Dedifferentiated amniotic fluid mesenchymal stem cell (primary cell): Measurements from ENCODE around the gene TRIM32.
A peak's percentile ranks its signal among the peaks of the same experiment; 100 is the strongest.

Experiments used
- DNase-seq: peaks from one replicate; pipeline ENCODE4 v3.0.0-alpha.2; 2016; ENCODE audit errors: extremely low spot score

The TRIM32 gene, protein sequence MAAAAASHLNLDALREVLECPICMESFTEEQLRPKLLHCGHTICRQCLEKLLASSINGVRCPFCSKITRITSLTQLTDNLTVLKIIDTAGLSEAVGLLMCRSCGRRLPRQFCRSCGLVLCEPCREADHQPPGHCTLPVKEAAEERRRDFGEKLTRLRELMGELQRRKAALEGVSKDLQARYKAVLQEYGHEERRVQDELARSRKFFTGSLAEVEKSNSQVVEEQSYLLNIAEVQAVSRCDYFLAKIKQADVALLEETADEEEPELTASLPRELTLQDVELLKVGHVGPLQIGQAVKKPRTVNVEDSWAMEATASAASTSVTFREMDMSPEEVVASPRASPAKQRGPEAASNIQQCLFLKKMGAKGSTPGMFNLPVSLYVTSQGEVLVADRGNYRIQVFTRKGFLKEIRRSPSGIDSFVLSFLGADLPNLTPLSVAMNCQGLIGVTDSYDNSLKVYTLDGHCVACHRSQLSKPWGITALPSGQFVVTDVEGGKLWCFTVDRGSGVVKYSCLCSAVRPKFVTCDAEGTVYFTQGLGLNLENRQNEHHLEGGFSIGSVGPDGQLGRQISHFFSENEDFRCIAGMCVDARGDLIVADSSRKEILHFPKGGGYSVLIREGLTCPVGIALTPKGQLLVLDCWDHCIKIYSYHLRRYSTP

DNA sequence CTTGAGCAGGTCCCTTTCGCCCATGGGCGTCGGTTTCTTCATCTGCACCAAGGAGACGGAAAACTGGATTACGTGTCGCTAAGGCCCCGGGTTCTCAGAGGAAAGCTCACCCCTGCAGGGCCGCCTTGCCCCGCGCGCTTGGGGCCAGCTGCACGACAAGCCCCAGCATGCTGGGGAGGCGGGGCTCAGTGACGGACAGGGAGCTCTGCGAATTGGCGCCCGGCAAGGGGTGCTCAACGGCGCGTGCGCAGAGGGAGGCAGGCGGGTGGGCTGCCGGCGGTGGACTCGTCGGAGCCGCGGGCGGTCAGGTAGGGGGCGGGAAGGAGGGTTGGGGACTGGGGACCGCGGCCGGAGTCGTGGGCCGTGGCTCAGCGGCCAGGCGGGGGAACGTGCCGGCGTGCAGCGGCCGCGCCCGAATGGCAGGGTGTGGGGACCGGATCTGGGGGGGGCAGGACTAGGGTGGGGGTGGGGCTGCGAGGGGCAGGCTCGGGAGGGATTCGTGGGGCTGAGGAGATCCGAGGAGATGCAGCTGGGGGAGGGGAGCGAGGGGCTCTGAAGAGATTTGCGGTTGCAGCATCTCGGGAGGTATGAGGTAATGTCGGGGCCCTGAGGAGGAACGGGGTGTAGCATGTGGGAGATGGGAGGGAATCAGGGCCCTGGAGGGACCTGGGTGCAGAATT, at the start of gene TRIM32:
Gene TRIM32 (plus strand): TSS at position 232 of the 680 bp plus-strand sequence. CDS start 10,438 bp downstream, outside the sequence.
- DNase-seq, result peak; percentile 86

DNA sequence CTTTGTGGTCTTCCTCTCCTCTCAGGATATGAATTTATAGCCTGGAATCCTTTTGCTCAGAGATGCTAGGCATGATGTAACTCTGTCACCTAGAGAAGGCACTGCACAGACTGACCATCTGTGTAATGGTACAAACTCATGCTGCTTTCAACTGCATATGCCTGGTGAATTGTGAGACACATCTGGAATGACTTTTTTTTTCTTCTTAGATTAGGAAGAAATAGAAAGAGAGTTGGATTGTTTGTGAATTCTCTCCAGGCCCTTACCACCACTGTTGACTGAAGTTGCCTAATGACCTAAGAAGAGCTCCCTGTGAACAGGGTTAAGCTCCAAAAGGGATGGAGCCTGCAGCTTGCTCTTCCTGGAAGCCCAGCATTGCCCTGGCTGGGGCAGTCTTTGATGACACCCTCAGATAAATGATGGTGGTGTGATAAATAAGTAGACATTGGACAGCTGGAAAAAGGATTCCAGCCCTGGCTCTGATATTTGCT, 47.8 kb upstream of the TRIM32 start:
- DNase-seq, result peak; percentile 32

DNA sequence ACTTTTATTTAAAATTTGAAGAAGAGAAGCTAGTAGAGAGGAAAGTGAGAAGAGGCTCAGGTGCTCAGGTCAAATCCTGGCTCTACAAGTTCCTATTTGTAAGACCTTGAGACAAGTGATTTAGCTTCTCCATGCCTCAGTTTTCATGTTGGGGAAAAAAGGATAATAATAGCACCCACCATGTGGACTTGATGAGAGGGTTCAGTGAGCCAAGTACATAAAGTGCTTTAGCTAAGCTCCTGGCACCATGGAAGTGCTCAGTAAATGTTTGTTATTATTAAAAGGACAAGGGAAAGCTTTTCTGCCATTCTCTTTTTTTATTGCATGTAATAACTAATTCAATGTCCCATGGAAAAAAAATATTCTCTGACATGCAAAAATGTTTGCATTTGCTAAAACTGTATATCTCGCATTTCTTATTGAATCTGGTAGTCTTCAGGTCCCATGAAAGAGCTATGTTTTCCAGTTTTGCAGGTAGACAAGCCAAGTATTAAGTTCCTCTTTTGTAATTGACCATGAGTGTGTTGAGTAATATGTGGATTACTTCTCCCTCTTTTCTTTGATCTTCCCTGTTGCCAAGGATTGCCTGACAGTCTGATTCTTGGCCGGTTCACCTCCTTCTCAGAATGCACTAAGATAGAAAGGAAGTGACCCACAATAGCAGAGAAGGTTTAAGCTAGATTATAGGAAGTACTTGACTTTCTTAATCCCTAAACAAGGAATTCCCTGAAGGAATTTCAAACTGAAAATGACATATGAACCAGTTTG, 45.6 kb upstream of the TRIM32 start:
- no peak for DNase-seq

DNA sequence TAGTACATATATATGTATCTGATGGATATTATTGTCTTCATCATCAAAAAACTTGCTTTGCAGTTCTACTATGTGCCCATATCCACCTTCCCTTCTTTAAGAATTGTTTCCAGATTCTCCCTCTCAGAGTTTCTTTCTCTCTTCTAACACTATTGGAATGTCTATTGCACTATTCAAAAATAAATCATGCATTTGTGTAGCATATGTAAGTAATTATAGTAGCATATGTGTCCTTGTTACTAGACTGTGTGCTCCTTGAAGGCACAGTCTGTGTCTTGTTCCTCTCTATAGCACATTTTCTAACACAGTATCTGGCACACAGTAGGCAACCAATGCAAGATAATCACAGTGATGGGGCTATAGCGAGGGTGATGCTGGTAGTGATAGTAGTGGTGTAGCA, 43.4 kb upstream of the TRIM32 start:
- DNase-seq, result peak; percentile 59

DNA sequence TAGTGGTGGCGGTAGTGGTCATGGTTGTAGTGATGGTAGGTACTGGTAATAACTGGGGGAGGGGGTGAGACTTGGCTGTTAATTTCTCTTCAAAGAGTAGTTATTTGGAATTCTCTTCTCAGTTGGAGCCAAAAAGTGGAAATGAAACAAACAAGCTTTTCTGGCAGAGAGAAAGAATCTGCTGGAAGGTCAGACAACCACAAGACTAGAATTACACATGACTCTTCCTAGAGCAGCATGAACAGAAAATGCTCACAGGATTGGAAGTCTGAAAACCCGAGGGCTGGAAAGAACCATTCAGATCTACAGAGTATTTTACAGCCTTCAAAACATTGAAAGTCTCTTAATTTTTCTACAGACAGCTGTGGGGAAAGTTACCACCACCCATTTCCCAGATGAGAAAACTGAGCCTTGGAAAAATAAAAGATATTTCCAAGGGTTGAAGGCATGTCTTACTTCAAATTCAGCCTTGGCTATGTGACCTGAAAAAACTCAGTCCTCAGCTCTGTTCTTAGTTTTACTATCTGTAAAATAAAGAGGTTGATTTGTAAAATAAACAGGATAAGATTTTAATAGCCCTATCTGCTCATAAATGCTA, 42.9 kb upstream of the TRIM32 start:
- peak; percentile 66 for DNase-seq

DNA sequence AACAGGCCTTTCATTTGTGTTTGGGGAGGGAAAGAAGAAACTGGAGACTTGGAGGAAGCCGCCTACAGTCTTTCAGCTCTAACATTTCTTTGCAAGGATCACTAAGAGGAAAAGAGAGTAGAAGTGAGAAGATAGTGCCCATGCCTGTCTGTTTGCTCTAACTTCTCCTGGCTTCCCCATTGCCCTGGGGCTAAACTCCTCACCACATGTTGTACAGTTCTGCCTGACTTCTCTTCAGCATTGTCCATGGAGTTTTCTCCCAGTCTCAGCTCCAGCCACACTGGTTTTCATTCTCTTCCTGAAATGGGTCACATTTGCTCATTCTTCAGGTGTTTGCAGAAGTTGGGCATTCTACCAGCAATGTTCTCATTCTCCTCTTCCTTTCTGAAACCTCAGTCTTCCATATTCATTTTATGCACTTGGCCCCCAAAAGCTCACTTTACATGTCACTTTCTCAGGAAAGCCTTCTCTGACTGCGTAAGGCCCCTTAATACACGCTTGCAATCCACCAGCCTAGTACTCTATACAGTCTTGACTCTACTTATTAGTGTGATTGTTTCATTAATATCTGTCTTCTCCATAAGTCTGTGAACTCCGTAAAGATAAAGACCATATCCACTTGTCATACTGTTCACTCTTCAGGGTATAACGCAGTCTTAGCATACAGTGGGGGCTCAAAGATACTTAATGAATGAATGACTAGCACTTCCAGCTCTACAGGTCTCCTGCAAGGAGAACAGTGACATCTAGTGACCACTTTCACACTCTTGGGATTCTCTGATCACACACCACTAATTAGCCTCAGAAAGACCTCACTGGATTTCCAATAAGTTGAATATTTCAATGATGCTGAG, 40.2 kb upstream of the TRIM32 start:
- peak; percentile 45 for DNase-seq

DNA sequence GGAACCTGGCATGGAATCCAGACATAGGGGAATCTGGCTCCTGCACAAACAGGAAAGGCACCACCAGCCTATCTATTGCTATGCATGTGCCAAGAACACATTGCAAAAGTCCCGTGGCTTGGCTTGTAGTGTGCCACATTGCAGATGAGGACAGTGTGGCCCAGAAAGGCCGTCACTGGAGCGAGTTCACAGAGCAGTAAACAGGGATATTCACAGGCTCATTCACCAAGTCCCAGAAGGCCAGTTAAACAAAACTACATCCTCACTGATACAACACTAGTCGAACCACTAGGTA, 39.6 kb upstream of the TRIM32 start:
- DNase-seq, result no peak

DNA sequence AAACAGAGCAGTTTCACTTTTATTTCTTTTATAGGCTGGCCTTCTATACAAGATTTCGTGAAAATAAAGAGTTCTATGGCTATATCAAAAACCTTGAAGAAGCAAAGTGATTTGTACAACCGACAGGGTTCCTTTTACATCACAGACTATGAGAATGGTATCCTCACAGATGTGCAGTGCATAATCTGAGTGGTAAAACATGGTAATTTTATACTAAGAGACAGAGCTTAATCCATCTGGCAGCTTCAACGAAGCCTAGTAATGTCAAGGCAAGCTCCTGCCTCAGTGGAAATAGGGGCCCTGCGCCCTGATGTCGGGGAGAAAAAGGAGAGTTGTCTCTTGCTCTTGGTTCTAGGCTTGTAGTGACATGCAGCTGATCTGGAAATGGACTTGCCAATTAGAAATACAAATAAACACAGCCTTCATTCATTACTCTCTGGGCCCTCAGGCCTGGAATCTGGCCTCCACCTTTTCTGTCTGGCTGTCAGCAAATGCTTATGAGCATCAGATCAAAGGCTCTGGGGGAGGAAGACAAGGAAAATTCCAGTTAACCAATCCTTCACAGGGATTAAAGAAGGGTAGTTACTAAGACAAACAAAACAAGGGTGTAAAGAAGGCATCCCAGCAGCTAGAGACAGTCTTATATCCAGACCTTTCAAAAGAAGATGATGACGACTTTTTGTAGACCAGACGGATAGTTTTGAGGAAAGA, 33.6 kb upstream of the TRIM32 start:
- no peak for DNase-seq

DNA sequence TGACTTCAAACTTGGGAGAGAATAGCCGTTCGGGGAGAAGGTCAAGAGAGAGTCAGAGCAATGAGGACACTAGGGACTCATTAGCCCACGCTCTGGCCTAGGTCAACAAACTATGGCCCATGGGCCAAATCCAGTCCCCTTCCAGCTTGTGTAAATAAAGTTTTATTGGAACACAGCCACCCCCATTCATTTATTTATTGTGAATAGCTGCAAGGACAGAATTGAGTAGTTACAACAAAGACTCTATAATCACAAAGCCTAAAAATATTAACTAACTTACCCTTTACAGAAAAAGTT, 33.1 kb upstream of the TRIM32 start:
- DNase-seq, result no peak

DNA sequence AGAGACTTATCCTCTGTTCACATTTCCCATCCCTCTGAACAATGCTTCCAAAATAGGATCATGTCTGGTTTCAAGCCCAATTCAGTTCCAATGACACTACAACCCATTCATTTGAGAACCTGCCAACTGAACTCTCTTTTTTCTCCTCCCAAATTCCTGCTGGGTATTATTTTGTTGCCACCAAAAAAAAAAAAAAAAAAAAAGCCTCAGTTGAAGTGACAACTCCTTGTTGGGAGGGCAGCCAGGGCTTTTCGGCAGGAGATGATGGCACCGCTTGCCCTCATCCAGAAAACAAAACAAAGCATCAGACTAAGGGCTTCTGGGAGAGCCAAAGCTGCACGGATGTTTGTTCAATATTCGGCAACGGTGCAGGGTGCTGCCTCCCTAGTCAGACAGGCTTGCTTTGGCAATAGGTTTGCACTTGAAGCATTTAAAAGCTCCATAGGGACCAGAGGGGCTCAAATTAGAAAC, 30.6 kb upstream of the TRIM32 start:
- DNase-seq, result no peak

DNA sequence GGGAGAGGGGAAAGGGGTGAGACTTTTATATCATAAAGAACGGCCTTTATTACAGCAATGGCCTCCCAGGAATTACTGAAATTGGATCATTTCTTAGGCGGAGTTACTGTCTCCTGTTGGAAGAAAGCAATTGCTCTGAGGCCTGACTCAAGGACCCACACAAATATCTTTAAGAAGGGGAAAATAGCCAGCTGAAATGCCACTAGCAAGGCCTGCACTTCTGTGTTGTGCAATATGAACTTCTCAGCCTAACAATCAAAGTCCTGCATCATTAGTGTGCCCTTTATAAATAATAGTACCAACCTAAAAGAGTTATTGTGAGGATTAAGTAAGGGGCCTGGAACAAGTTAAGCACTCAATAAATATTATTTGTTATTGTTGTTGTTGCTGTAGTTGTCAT, 30.1 kb upstream of the TRIM32 start:
- no peak for DNase-seq

DNA sequence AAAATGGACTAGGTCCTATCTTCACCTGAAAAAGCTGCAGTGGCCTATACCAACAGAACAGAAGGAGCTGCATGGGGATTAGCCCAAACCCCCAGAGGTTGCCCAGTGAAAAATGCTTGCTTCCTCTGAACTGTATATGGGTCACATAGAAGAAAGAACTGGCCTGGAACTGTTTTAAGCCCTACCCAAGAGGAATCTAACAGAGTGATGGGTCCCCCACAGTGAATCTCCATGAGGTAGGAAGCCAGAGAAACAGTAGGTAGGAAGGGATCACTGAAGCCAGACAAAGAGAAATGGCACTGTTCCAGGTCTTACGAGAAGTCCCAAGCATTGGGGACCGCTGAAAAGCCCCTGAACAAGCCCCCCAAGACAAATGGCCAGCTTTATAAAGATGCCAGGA, 28.8 kb upstream of the TRIM32 start:
- no peak for DNase-seq

DNA sequence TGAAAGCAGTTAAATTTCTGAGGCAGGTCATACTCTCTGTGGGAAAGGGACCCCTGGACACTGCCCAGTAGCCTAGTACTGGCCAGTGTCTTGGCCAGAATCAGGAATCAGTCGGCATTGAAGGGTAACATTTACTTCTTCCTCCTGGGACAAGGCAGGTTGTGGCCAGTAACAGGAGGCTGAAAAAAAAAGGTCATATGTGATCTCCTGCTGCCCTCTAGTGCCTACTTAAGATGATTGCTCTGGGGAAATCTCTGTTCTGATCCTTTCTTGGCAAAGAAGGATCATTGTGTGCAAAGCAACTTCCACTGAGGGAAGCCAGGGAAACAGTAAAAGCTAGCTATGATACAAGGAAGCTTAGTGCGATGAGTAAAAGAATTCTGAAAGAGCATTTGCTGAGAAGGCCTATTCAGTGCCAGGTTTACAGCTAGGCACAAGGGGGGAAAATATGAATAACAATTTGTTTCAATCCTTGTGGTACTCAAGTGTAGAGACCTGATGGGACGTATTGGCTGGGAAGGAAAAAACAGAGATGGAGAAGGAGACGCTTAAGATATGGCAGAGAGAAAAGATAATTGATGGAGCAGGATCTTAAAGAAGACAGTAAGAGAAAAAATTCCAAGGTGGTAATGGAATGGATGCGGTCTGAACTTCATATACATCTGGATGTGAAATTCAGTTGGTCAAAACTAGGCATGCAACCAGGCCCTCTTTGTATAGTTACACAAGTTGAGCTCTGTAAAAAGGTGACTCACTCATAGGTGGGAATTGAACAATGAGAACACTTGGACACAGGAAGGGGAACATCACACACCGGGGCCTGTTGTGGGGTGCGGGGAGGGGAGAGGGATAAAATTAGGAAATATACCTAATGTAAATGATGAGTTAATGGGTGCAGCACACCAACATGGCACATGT, 25.8 kb upstream of the TRIM32 start:
- DNase-seq, result peak; percentile 85

DNA sequence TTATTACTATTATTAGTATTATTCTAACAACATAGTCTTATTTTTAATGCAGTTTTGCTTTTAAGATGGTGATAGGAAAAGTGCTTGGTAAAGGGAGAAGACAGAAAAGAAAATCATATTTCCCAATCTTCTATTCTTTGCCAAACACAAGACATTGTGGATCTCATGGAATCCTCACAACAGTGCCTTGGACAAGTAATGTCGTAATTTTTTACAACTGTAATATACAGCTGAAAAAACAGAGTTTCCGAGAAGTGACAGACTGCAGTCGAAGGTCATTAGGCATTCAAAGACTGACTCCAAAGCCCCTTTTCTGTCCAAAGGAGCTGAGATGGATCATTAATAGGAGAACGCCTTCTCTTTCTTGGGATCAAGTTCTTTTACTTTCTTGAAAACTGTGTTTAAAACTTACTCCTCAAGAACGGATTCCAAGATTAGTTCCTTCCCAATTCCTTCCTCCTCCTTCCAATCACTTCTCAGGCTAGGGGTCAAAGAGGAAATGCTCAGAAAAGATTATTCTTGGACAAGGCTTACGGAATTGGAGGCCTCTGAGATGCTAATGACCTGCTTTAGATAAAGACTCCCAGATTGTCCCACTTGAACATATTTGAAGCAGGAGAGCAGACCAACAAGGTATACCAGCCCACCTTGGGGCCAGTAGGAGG, 24.3 kb upstream of the TRIM32 start:
- DNase-seq, result no peak

DNA sequence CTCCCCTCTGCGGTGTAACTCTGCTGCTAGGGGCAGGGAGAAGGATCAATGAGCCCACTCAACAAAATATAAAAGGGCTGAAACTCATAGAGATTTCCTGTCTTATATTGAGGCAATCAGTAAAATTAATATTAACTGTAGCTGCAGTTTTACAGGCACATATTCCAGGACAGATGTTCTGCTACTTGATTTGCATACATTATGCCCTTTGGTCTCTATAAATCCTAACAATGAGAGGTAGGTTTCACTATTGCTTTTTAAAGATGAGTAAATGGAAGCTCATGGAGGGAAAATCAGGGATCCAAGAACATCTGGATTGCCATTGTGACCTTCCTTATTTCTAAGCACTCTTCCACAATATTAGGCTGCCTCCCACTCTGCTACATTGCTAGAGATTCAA, 23.5 kb upstream of the TRIM32 start:
- no peak for DNase-seq

DNA sequence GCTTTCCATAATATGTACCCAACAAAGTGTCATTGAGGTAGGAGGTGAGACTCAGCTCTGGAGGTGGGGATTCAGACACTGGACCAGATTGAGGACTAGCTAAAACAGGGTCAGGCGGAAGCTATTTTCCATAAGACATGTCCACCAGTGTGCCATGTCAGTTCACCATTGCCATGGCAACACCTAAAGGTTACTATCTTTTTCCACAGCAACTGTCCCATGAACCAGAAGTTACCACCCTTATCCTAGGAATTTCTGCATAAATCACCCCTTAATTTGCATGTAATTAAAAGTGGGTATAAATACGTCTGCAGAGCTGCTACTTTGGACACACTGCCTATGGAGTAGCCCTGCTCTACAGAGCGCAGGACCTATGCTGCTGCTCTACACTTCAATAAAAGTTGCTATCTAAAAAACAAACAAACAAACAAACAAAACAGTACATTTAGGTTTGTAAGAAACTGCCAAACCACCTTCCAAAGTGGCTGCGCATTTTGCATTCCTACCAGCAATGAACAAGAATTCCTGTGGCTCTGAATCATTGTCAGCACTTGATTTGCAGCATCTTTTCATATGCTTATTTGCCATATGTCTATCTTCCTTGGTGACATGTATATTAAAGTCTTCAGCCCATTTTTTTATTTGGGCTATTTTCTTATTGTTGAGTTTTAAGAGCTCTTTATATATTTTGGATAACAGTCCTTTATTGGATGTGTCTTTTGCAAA, 18.0 kb upstream of the TRIM32 start:
- DNase-seq, result no peak

DNA sequence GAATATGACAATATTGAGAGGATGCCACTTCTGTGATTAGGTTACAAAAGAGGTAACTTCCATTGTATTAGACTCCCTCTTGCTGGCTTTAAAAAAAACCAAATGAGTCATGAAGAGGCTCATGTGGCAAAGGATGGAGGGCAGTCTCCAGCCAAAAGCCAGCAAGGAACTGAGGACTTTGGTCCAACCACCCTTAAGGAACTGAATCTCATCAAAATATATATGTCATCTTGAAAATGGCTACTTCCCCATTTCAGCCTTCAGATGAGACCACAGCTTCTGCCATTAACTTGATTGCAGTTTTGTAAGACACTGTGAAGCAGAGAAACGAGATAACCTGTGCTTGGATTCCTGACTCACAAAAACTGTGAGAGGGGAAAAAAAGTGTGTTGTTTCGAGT, 15.5 kb upstream of the TRIM32 start:
- DNase-seq, result no peak

DNA sequence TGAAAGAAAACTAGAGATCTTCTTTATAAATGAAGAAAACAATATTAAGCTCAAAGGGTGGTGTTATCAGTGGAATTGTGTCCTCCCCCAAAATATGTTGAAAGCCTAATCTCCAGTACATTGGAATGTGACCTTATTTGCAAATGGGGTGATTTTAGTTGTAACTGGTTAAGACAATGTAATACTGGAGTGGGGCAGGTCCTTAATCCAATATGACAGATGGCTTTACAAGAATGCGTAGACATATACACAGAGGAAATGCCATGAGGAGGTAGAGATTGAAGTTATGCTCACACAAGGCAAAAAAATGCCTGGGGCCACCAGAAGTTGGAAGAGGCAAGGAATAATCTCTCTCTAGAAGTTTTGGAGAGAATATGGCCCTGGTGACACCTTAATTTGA, 13.7 kb upstream of the TRIM32 start:
- peak; percentile 54 for DNase-seq
